SK-N-SH treated with all-trans-retinoic acid at 6 μM for 48 hours (cell line): ENCODE results near the gene APOA1.

ENCODE experiments used
- CSDC2 ChIP-seq: fragments of 250-450 bp; sonication (Bioruptor Pico); IDR thresholded peaks from 2 replicates; pipeline ENCODE4 v1.5.0; 2020; ENCODE audit warnings: mild to moderate bottlenecking, moderate library complexity
- ESRRG ChIP-seq: fragments of 250-450 bp; sonication (Bioruptor Pico); IDR thresholded peaks from 2 replicates; pipeline ENCODE4 v1.6.1; 2021; ENCODE audit warnings: mild to moderate bottlenecking
- PPARA ChIP-seq: fragments of 250-450 bp; sonication (Bioruptor Pico); IDR thresholded peaks from 2 replicates; pipeline ENCODE4 v1.5.0; 2020; ENCODE audit warnings: mild to moderate bottlenecking, borderline replicate concordance
- RARB ChIP-seq: fragments of 250-450 bp; sonication (Bioruptor Pico); IDR thresholded peaks from 2 replicates; pipeline ENCODE4 v1.8.0; 2021; ENCODE audit warnings: mild to moderate bottlenecking, moderate library complexity
- ZFP3 ChIP-seq: fragments of 250-450 bp; sonication (Bioruptor Pico); IDR thresholded peaks from 2 replicates; pipeline ENCODE4 v1.5.0; 2020; ENCODE audit warnings: mild to moderate bottlenecking, moderate library complexity
- ZNF565 ChIP-seq: fragments of 450-650 bp; formaldehyde crosslinking; conservative IDR thresholded peaks from 2 replicates; pipeline ENCODE4 v1.5.0; 2020; ENCODE audit warnings: low read depth, mild to moderate bottlenecking, moderate library complexity
- TF ChIP-seq, protein P1 (sequence below): fragments of 250-450 bp; sonication (Bioruptor Pico); IDR thresholded peaks from 2 replicates; pipeline ENCODE4 v1.8.0; 2020; ENCODE audit warnings: mild to moderate bottlenecking, moderate library complexity, borderline replicate concordance
- TF ChIP-seq, protein P2 (sequence below): fragments of 250-450 bp; sonication (Bioruptor Pico); IDR thresholded peaks from 2 replicates; pipeline ENCODE4 v1.5.1; 2020; ENCODE audit warnings: low read depth, mild to moderate bottlenecking, moderate library complexity

GRCh38 chr11:116849486-116849885, 12.1 kb upstream of the APOA1 start:
- no peak for TF ChIP-seq ZFP3 (CRISPR knock-in tag)
- TF ChIP-seq, protein P1, sequence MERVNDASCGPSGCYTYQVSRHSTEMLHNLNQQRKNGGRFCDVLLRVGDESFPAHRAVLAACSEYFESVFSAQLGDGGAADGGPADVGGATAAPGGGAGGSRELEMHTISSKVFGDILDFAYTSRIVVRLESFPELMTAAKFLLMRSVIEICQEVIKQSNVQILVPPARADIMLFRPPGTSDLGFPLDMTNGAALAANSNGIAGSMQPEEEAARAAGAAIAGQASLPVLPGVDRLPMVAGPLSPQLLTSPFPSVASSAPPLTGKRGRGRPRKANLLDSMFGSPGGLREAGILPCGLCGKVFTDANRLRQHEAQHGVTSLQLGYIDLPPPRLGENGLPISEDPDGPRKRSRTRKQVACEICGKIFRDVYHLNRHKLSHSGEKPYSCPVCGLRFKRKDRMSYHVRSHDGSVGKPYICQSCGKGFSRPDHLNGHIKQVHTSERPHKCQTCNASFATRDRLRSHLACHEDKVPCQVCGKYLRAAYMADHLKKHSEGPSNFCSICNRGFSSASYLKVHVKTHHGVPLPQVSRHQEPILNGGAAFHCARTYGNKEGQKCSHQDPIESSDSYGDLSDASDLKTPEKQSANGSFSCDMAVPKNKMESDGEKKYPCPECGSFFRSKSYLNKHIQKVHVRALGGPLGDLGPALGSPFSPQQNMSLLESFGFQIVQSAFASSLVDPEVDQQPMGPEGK (CRISPR knock-in tag): no peak
- no peak for TF ChIP-seq ESRRG (CRISPR knock-in tag)
- TF ChIP-seq, protein P2, sequence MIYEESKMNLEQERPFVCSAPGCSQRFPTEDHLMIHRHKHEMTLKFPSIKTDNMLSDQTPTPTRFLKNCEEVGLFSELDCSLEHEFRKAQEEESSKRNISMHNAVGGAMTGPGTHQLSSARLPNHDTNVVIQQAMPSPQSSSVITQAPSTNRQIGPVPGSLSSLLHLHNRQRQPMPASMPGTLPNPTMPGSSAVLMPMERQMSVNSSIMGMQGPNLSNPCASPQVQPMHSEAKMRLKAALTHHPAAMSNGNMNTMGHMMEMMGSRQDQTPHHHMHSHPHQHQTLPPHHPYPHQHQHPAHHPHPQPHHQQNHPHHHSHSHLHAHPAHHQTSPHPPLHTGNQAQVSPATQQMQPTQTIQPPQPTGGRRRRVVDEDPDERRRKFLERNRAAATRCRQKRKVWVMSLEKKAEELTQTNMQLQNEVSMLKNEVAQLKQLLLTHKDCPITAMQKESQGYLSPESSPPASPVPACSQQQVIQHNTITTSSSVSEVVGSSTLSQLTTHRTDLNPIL (CRISPR knock-in tag): no peak
- no peak for TF ChIP-seq PPARA
- TF ChIP-seq RARB (CRISPR knock-in tag): no peak
- TF ChIP-seq CSDC2 (CRISPR knock-in tag): no peak
- no peak for TF ChIP-seq ZNF565 (CRISPR knock-in tag)
